HG03060 (cell line): ENCODE measurements around the gene ATAD3B.
"Not testable (repeated sequence)": the region's sequence is repeated elsewhere in the genome, so short reads cannot be mapped to it uniquely, and the experiment has no call there.

Source experiments
- ATAC-seq: cut with Tn5 transposase; IDR thresholded peaks from one replicate; pipeline ENCODE4 v1.9.1; 2021; ENCODE audit warnings: low read depth, moderate number of reproducible peaks; ENCODE audit not compliant: unreplicated experiment

The ATAD3B gene

DNA sequence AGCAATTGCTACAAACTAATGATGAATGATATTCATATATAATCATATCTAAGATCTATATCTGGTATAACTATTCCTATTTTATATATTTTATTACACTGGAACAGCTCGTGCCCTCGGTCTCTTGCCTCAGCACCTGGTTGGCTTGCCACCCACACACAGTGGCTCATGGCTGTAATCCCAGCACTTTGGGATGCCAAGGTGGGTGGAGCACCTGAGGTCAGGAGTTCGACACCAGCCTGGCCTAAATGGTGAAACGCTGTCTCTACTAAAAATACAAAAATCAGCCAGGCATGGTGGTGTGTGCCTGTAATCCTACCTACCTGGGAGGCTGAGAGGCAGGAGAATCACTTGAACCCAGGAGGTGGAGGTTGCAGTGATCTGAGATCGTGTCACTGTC lies 34.2 kb downstream of the ATAD3B start:
- not testable (repeated sequence) for ATAC-seq

DNA sequence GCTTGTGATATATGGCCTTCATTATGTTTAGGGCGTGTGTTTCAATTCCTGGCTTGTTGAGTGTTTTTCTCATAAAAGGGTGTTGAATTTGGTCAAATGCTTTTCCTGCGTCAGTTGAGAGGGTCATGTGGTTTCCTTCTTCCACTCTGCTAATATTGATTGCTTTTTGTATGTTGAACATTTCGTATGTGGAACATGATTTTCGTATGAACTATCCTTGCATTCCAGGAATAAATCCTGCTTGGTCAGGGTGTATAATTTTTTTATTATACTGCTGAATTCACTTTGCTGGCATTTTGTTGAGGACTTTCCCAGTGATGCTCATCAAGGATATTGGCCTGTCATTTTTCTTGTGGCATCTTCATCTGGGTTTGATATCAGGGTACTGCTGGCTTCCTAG lies 35.7 kb downstream of the ATAD3B start:
- no peak for ATAC-seq

DNA sequence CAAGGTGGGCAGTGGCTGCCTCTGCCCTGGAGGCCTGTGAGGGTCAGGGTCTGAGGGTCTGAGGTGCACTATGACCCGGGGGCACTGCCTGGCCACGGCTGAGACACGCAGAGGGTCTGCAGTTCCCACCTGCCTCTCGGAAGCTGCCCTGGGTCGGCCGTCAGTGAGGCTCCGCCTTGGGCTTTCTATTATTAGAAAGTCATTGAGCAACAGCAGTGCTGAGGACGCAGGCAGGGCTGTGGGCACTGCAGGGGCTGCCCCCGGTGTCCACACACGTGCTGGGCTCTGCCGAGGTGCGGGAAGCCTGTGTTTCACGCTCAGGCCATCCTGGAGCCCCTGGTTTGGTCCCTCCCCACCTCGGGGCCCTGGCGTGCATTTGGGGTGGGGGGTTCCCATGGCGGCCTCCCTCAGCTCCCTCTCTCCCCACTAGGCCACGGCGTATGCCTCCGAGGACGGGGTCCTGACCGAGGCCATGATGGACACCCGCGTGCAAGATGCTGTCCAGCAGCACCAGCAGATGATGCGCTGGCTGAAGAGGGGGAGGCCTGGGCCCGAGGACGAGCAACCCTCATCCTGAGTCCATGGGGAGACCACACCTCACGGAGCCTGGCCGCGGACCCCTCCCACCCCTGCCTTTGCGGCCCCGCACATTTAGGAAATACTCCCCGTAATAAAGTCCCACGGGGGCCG lies 37.4 kb downstream of the ATAD3B start:
- not testable (repeated sequence) for ATAC-seq

DNA sequence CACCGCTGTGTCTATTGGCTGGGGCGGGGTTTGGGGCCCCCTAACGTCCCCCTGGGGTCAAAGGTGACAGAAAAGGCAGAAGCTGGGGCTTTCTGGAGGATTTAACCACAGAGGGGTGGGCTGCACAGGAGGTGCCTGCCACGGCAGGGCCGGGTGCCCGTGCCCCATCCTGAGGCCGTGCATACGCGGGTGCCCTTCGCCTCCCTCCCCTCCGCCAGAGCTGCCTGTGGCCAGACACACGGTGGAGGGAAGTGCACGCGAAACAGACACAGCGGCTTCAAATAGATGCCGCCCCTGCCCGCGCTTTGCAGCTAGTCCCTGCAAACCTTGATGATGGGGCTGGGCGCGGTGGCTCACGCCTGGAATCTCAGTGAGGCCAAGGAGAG lies 37.9 kb downstream of the ATAD3B start:
- ATAC-seq: not testable (repeated sequence)

DNA sequence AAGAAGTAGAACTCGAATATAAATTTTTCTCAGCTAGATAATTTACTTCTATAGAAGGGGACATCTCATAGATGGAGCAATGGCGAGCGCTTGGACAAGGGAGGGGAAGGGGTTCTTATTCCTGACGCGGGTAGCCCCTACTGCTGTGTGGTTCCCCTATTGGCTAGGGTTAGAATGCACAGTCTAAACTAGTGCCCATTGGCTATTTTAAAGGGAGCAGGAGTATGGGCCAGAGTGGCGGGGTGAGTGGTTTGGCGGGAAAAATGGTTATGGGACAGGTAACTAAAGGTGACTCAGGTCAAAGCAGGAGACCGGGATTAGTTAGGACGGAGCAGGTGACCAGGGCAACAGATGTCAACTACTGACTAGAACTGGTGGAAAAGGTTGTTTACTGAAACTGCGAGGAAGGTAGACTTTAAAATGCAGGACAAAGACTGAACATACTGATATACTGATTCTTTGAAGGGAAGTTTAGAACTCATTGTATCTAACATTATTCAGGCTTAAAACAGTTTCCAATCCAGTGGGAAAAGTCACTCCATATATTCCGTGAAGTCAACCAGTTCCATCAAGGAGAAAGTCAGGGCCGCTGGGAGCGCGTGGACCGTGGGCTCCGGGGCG lies 39.5 kb downstream of the ATAD3B start:
- no peak for ATAC-seq

DNA sequence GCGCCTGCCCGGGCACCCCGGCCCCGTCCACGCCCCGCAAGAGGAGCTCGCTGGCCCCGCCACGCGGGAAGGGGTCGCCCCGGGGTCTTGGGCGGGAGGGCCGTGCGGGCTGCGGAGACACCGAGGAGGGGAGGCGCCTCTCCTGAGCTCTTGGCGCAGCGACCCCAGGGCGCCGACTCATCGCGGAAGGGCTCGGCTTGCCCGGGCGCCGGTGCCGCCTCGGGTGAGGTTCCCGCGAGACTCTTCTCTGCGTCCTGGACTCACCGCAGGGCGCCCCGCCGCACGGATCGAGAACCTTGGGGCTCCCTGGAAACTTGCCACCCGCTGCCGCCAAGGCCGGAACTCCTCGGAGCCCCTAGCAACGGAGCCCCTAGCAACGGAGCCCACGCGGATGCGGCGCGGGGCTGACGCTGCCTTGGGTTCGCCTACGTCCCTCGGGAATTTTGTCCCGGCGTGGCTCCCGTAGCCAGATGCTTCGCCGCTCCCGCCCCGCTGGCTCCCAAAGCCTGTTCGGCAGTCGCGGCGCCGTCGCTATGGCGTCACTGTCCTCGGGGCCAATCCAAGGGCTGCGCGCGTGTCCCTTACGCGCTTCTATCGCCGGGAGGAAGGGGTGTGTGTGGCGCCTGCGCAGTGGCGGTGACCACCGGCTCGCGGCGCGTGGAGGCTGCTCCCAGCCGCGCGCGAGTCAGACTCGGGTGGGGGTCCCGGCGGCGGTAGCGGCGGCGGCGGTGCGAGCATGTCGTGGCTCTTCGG lies 40.1 kb downstream of the ATAD3B start, which contains the start of gene ATAD3A:
ATAD3A (plus strand) TSS at position 630 of the 753 bp plus-strand sequence; CDS start at position 737, 107 bp downstream.
- ATAC-seq: peak; percentile 69

DNA sequence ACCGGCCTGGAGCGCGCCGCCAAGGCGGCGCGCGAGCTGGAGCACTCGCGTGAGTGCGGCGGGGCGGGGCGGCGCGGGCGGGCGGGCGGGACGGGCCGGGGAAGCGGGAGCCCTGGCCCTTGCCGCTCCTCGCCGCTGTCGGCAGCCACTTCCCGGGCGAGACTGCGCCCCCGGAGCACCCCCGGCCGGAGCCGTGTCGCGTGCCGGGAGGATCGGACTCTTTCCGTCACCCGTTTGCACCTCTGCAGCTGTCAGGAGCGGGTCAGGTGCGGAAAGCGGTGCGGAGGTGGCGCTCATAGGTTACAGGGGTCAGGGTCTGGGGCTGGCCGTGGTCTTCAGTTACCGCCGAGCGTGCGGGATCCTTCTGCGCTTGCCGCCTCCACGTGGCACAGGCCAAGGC lies 40.9 kb downstream of the ATAD3B start:
- ATAC-seq: not testable (repeated sequence)

DNA sequence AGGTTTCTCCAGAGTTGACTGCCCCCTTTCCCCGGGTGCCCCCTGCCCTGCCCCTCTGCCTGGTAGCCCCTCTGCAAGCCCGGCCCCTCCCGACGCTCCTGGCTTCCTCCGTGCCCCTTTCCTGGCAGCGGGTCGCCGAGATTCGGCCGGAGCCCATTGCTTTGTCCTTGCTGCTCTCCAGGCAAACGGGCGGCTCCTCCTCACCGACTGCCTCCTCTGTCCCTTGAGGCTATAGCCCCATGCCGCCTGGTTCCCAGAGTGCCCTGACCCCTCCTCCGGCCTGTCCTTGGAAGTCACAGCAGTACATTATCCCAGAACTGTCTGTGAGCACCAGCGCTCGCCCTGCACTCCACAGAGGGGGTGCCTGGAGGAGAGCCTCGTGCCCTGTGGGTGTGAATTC lies 42.1 kb downstream of the ATAD3B start:
- not testable (repeated sequence) for ATAC-seq

DNA sequence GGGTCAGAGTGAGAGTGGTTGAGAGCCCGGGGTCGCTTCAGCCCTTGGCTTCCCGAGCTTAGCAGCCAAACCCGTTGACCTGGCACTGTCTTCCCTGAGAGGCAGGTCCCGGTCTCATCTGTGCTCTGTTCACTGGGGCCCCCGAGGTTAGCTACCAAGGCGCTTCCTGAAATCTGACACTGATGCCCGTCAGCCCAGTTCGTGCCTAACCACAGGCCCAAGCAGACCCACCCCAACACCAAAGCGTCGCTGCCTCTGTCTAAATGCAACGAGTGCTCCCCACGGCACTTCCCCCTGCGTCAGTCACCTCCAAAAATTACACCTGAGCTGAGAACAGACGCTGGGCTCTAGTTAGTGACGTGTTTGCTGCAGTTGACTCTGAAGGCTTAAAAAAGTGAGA lies 42.8 kb downstream of the ATAD3B start:
- ATAC-seq: not testable (repeated sequence)

DNA sequence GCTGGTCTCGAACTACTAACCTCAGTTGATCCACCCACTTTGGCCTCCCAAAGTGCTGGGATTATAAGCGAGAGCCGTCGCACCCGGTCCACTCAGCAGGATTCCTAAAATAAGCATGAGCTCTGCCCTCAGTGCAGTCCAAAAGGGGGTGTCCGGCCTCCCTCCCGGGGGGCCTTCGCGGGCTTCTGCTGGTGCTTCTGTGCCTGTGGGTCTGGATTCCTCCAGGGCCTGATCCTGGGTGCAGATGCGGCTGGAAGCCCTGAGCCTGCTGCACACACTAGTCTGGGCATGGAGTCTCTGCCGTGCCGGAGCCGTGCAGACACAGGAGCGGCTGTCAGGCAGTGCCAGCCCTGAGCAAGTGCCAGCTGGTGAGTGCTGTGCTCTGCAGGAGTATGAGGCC lies 45.4 kb downstream of the ATAD3B start:
- not testable (repeated sequence) for ATAC-seq

DNA sequence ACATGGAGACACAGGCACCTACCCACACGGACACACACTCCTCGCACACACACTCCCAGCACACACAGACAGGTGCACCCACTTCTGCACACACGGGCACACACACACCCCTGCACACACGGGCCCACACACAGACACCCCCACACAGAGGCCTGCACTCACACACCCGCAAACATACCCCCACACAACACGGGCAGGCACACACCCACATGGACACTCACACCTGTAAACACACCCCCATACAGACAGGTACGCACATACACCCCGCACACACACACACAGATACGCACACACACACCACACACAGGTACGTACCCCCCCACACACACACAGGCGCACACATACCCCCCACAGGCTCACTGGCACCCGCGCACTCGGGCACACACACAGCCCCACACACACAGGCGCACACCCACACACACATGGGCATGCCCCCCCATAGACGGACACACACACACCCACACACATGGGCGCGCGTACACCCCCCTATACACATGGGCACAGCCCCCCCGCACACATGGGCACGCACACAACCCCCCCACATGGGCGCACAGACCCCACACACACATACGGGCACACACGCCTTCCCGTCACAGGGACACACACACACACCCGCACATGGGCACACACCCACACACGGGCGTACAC lies 46.5 kb downstream of the ATAD3B start:
- ATAC-seq: no peak

DNA sequence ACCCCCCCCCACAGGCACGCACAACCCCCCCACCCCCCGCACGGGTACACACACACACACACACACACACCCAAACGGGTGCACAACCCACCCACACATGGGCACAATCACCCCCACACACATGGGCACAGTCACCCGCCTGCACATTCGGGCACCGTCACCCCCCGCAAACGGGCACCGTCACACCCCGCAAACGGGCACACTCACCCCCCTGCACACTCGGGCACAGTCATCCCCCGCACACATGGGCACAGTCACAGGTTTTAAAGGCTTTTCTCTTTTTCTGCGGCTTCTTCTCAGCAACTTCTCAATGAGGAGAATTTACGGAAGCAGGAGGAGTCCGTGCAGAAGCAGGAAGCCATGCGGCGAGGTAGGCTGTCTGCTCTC lies 47.0 kb downstream of the ATAD3B start:
- ATAC-seq: not testable (repeated sequence)

DNA sequence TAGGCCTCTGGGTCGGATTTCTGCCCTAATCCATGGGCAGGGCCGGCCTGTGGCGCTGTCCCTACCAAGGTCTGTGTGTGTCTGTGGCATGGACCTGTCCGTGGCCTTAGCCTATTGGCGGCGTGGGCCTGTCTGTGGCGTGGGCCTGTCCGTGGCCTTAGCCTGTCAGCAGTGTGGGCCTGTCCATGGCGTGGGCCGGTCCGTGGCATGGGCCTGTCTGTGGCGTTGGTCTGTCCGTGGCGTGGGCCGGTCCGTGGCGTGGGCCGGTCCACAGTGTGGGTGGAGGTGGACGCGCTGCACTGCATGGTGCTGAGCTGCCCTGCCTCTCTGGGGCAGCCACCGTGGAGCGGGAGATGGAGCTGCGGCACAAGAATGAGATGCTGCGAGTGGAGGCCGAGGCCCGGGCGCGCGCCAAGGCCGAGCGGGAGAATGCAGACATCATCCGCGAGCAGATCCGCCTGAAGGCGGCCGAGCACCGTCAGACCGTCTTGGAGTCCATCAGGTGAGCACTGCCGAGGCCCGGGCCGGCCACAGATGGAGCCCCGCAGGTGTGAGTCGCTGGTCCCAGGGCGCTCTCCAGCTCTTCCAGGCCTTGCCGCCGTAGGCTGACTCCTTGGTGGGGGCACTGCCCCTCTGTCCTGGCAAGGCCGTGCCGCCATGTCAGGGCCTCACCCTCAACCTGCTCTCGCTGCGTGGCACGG lies 48.4 kb downstream of the ATAD3B start:
- ATAC-seq: not testable (repeated sequence)

DNA sequence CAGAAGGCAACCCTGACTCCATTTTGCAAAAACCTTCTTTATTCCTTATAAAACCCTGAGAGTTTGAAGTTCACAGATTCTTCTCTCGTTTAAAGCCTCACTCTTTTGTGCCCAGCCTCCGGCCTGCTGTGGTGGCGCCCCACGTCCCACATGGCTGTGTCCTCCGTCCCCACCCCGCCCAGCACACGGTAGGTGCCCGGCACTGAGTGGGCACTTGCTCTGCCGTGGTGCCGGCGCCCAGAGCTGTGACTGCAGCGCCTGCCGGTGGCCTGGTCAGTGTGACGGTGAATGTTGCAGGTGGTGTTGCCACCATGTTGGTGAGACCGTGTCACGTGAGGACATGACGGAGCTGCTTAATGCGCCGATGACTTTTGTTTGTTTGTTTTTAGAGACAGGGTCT lies 49.8 kb downstream of the ATAD3B start:
- no peak for ATAC-seq

DNA sequence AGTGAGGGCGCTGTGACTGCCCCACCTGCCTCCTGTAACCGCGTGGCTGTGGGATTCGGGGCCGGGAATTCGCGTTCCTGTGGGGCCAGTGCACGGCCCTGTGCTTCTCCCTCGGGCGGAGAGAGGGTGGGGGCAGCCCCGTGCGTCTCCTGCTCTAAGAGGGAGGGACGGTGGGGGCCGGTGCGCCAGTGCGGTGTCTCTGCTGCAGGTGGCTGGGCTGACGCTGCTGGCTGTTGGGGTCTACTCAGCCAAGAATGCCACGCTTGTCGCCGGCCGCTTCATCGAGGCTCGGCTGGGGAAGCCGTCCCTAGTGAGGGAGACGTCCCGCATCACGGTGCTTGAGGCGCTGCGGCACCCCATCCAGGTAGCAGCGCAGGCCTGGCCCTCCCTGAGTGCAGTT lies 51.0 kb downstream of the ATAD3B start:
- not testable (repeated sequence) for ATAC-seq

DNA sequence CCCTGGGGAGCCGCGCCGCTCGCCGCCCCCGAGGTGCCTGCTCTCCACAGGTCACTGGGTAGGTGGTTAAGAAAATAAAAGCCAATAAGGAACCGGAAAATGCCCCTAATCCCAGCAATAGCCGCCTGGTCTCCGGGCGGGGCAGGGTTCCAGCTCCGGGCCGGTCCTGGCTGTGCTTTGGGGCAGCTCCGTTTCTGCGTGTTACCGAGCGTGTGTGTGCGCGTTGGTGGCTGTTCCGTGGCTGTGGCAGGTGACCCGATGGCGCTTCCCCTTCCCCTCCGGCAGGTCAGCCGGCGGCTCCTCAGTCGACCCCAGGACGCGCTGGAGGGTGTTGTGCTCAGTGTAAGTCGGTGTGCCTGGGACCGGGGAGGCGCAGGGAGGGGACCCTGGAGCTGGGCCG lies 51.7 kb downstream of the ATAD3B start:
- ATAC-seq: not testable (repeated sequence)

DNA sequence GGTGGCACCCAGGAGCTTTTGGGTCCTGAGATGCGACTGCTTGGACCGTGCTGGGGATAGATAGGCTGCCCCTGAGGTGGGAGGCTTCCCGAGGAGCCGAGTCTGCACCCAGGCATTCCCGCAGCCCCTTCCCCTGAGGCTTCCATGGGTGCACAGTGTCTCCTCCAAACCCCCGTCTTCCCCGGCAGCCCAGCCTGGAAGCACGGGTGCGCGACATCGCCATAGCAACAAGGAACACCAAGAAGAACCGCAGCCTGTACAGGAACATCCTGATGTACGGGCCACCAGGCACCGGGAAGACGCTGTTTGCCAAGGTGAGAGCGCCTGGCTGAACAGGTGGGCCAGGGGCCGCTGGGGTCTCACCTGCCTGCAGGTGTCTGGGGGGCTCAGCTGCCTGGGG lies 52.1 kb downstream of the ATAD3B start:
- ATAC-seq: not testable (repeated sequence)

DNA sequence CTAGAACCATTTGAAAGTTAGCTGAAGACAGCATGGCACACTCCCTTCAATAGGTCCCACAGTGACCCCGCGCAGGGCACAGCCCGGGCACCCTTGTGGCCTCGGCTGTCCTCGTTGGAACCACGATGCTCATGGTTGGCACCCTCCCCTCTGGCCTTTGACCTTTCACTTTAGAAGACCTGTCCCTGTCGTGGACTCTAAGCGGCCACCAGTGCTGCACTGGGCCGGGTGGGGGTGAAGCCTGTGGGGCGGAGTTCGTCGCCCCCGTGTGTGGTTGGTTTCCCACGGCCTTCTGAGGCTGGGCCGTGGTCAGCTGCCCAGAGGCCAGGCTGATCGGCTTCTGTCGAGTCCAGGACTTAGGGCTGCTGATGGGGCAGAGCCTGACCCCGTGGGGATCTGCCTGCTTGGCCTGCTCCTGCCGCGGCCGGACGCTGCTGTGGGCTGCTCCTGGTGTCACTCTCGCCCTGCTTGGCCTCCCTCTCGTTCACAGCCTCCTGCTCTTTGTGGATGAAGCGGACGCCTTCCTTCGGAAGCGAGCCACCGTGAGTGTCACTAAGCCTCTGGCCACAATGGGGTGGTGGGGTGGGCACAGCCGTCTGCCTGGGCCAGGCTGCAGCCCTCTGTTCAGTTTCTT lies 53.3 kb downstream of the ATAD3B start:
- not testable (repeated sequence) for ATAC-seq

DNA sequence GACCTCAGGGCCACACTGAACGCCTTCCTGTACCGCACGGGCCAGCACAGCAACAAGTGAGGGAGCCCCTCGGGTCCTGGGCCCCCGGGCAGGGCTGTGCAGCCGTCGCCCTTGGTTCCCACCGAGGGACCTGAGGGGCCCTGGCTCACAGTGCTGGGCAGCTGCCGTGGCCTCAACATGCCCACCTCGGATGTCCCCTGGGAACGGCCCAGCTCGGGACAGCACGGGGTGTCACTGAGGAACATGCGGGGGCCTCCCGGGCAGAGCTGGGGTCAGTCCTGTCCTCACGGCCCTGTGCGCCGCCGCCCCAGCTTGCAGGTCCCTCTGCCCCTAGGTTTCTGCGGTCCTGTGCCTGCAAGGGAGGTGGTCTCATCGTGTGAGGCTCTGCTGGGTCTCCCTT lies 54.9 kb downstream of the ATAD3B start:
- ATAC-seq: not testable (repeated sequence)
